ENCODE data around the gene PARP15. TPM values are rescaled to one million over a fixed set of nuclear protein-coding genes. Genes with fewer than 3 reads are reported as not detected.

The PARP15 gene
- total RNA-seq, 4 donors from 2014 or later, result 1.2 to 10.3 (median 4.2) TPM

GRCh38 chr3:122586773-122587485 is 9.5 kb downstream of the PARP15 start:
- peaks cover 9 to 10% of the 10 kb centered on the region in 2 donors for H3K9me3 ChIP-seq
- no peaks in the 10 kb centered on the region for H3K27me3 ChIP-seq
- intact Hi-C loops (cut with DNase I; ENCODE audit: low total_unique reads), result no loop called here
- in situ Hi-C loops (cut with MboI; ENCODE audit: low pct_ligation_motif_present in 1 of 4, low pct_unique_long_range_greater_than_20kb in 1 of 4, low sequenced_read_pairs in 3 of 4), result no loop called here
- no peak overlapping the region for H3K27ac ChIP-seq
- TF ChIP-seq POLR2A (IDR thresholded peaks at IDR 0.05), result no peak
- no peak for TF ChIP-seq EP300 (IDR thresholded peaks at IDR 0.05; ENCODE audit: low read depth)
- TF ChIP-seq, protein P1, sequence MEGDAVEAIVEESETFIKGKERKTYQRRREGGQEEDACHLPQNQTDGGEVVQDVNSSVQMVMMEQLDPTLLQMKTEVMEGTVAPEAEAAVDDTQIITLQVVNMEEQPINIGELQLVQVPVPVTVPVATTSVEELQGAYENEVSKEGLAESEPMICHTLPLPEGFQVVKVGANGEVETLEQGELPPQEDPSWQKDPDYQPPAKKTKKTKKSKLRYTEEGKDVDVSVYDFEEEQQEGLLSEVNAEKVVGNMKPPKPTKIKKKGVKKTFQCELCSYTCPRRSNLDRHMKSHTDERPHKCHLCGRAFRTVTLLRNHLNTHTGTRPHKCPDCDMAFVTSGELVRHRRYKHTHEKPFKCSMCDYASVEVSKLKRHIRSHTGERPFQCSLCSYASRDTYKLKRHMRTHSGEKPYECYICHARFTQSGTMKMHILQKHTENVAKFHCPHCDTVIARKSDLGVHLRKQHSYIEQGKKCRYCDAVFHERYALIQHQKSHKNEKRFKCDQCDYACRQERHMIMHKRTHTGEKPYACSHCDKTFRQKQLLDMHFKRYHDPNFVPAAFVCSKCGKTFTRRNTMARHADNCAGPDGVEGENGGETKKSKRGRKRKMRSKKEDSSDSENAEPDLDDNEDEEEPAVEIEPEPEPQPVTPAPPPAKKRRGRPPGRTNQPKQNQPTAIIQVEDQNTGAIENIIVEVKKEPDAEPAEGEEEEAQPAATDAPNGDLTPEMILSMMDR (IDR thresholded peaks at IDR 0.05), result no peak
- no peak for TF ChIP-seq POLR2AphosphoS5 (IDR thresholded peaks at IDR 0.05)
- no peaks in the 10 kb centered on the region for H3K4me1 ChIP-seq
- H3K4me3 ChIP-seq, result no peak overlapping the region
- DNase-seq, result no peak
- H3K36me3 ChIP-seq, result peaks cover 0 to 8% (median 2%) of the 10 kb centered on the region in 4 donors

DNA sequence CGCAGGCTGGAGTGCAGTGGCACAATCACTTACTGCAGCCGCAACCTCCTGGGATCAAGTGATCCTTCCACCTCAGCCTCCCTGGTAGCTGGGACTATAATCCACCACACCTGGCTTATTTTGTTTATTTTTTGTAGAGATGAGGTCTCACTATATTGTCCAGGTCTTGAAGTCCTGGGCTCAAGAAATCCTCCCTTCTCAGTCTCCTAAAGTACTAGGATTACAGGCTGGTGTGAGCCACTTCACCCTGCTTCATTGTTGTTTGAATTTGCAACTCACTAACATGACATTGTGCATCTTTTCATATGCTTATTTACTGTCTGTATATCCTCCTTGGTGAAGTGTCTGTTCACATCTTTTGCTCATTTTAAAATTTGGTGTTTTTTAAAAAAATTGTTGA is 10.1 kb downstream of the PARP15 start:
- no peak for DNase-seq
- peaks cover 0 to 2% (median 0%) of the 10 kb centered on the region in 4 donors for H3K36me3 ChIP-seq
- intact Hi-C loops (cut with DNase I; ENCODE audit: low total_unique reads), result no loop called here

GRCh38 chr3:122589297-122589696 is 11.8 kb downstream of the PARP15 start:
- H3K4me1 ChIP-seq, result no peaks in the 10 kb centered on the region
- intact Hi-C loops (cut with DNase I; ENCODE audit: low total_unique reads) (no loop called here), in situ Hi-C loops (cut with MboI; ENCODE audit: low pct_ligation_motif_present in 1 of 4, low pct_unique_long_range_greater_than_20kb in 1 of 4, low sequenced_read_pairs in 3 of 4) (no loop called here)
- H3K4me3 ChIP-seq, result no peak overlapping the region
- TF ChIP-seq EP300 (IDR thresholded peaks at IDR 0.05; ENCODE audit: low read depth), result no peak
- TF ChIP-seq, protein P1 (IDR thresholded peaks at IDR 0.05), result no peak
- no peak for TF ChIP-seq POLR2A (IDR thresholded peaks at IDR 0.05)
- no peaks in the 10 kb centered on the region for H3K9me3 ChIP-seq
- DNase-seq, result no peak
- no peaks in the 10 kb centered on the region for H3K27me3 ChIP-seq
- H3K36me3 ChIP-seq, result no peaks in the 10 kb centered on the region
- H3K27ac ChIP-seq, result no peak overlapping the region
- WGBS, 2 donors (ENCODE audit: low coverage in 1 of 2), result 53 to 67% methylated on average over 4 to 5 of the region's 5 CpGs

More for the DNA sequence above, 10.1 kb downstream of the PARP15 start:
- Histone ChIP-seq H3K9me3 (peaks cover 3% of the 10 kb centered on the region in 2 donors), H3K27ac (no peak overlapping the region), H3K27me3 (no peaks in the 10 kb centered on the region), H3K4me3 (no peak overlapping the region), H3K4me1 (no peaks in the 10 kb centered on the region)
- in situ Hi-C loops (cut with MboI; ENCODE audit: low pct_ligation_motif_present in 1 of 4, low pct_unique_long_range_greater_than_20kb in 1 of 4, low sequenced_read_pairs in 3 of 4), result no loop called here
- TF ChIP-seq, protein P1 (IDR thresholded peaks at IDR 0.05), result no peak
- TF ChIP-seq POLR2AphosphoS5 (IDR thresholded peaks at IDR 0.05) (no peak), EP300 (IDR thresholded peaks at IDR 0.05; ENCODE audit: low read depth) (no peak), POLR2A (IDR thresholded peaks at IDR 0.05) (no peak)
- WGBS, 2 donors (ENCODE audit: low coverage in 1 of 2), result 91 to 100% methylated on average over 1 to 2 of the region's 2 CpGs

- Histone ChIP-seq H3K9me3 (no peaks in the 10 kb centered on the region), H3K27me3 (no peaks in the 10 kb centered on the region), H3K27ac (no peak overlapping the region), H3K36me3 (no peaks in the 10 kb centered on the region), H3K4me3 (no peak overlapping the region), H3K4me1 (no peaks in the 10 kb centered on the region)
- DNase-seq, result no peak
- TF ChIP-seq POLR2A (IDR thresholded peaks at IDR 0.05) (no peak), EP300 (IDR thresholded peaks at IDR 0.05; ENCODE audit: low read depth) (no peak), POLR2AphosphoS5 (IDR thresholded peaks at IDR 0.05) (no peak)
- TF ChIP-seq, protein P1 (IDR thresholded peaks at IDR 0.05), result no peak
- intact Hi-C loops (cut with DNase I; ENCODE audit: low total_unique reads) (no loop called here), in situ Hi-C loops (cut with MboI; ENCODE audit: low pct_ligation_motif_present in 1 of 4, low pct_unique_long_range_greater_than_20kb in 1 of 4, low sequenced_read_pairs in 3 of 4) (no loop called here)
- WGBS, 2 donors (ENCODE audit: low coverage in 1 of 2), result 95 to 98% methylated on average over 2 of the region's 2 CpGs
Observed at GRCh38 chr3:122590610-122591009, 13.2 kb downstream of the PARP15 start.

Measured in transverse colon (tissue), 4 donors.